H9 (cell line): ENCODE measurements around the gene GYG1. TPM values are rescaled to one million over a fixed set of nuclear protein-coding genes. Genes with fewer than 3 reads are reported as not detected.
"Not testable (repeated sequence)": the region's sequence is repeated elsewhere in the genome, so short reads cannot be mapped to it uniquely, and the experiment has no call there.

Source experiments
- DNase-seq: peaks from one replicate; pipeline ENCODE4 v3.0.0-alpha.2; 2017
- H2AFZ ChIP-seq: one replicate; pipeline ENCODE4 v1.6.1; 2013; ENCODE audit warnings: mild to moderate bottlenecking, low read length, control low read depth, moderate library complexity
- H2AK5ac ChIP-seq: 2 replicates; pipeline ENCODE4 v1.6.1; 2013; ENCODE audit warnings: low read length, control low read depth, mixed read lengths; ENCODE audit not compliant: insufficient read length
- H2BK120ac ChIP-seq: one replicate; pipeline ENCODE4 v1.6.1; 2013; ENCODE audit warnings: low read depth, mild to moderate bottlenecking, low read length, control low read depth, inconsistent platforms; ENCODE audit not compliant: poor library complexity, severe bottlenecking
- H2BK12ac ChIP-seq: 2 replicates; pipeline ENCODE4 v1.6.1; 2013; ENCODE audit warnings: low read length, control low read depth, mixed read lengths, low read depth; ENCODE audit not compliant: insufficient read length
- H2BK15ac ChIP-seq: 2 replicates; pipeline ENCODE4 v1.6.1; 2013; ENCODE audit warnings: low read depth, low read length, control low read depth
- H2BK20ac ChIP-seq: one replicate; pipeline ENCODE4 v1.6.1; 2013; ENCODE audit warnings: low read depth, mild to moderate bottlenecking, low read length, control low read depth, inconsistent platforms; ENCODE audit not compliant: poor library complexity, severe bottlenecking
- H2BK5ac ChIP-seq: 2 replicates; pipeline ENCODE4 v1.6.1; 2013; ENCODE audit warnings: low read length, control low read depth, mixed read lengths; ENCODE audit not compliant: insufficient read length
- H3K14ac ChIP-seq: 2 replicates; pipeline ENCODE4 v1.6.1; 2013; ENCODE audit warnings: low read length, control low read depth; ENCODE audit not compliant: insufficient read depth
- H3K18ac ChIP-seq: 2 replicates; pipeline ENCODE4 v1.6.1; 2013; ENCODE audit warnings: low read depth, mild to moderate bottlenecking, mixed read lengths, low read length, control low read depth; ENCODE audit not compliant: insufficient read length
- H3K23ac ChIP-seq: 2 replicates; pipeline ENCODE4 v1.6.1; 2013; ENCODE audit warnings: low read length, control low read depth, mixed read lengths, low read depth; ENCODE audit not compliant: insufficient read length
- H3K23me2 ChIP-seq: 2 replicates; pipeline ENCODE4 v1.6.1; 2013; ENCODE audit warnings: low read depth, mild to moderate bottlenecking, mixed read lengths, low read length, control low read depth; ENCODE audit not compliant: insufficient read length, poor library complexity, severe bottlenecking
- H3K27ac ChIP-seq: 2 replicates; pipeline ENCODE4 v1.5.1; 2013; ENCODE audit warnings: low read length, control low read depth, mixed read lengths, low read depth; ENCODE audit not compliant: insufficient read length
- H3K27me3 ChIP-seq: 2 replicates; pipeline ENCODE4 v1.6.1; 2013; ENCODE audit warnings: low read length, control low read depth, inconsistent platforms; ENCODE audit not compliant: insufficient read depth
- H3K4ac ChIP-seq: 2 replicates; pipeline ENCODE4 v1.6.1; 2013; ENCODE audit warnings: low read depth, mild to moderate bottlenecking, control low read depth, inconsistent platforms, low read length, moderate library complexity
- H3K4me1 ChIP-seq: 2 replicates; pipeline ENCODE4 v1.6.1; 2013; ENCODE audit warnings: low read length, control low read depth, inconsistent platforms; ENCODE audit not compliant: insufficient read depth
- H3K4me2 ChIP-seq: 2 replicates; pipeline ENCODE4 v1.6.1; 2013; ENCODE audit warnings: low read length, control low read depth, mixed read lengths; ENCODE audit not compliant: insufficient read length, insufficient read depth
- H3K56ac ChIP-seq: 2 replicates; pipeline ENCODE4 v1.6.1; 2013; ENCODE audit warnings: low read depth, mild to moderate bottlenecking, mixed read lengths, low read length, control low read depth; ENCODE audit not compliant: insufficient read length
- H3K79me1 ChIP-seq: 2 replicates; pipeline ENCODE4 v1.6.1; 2013; ENCODE audit warnings: low read depth, mild to moderate bottlenecking, moderate library complexity, low read length, control low read depth, inconsistent platforms; ENCODE audit not compliant: insufficient read depth, poor library complexity, severe bottlenecking
- H3K79me2 ChIP-seq: 2 replicates; pipeline ENCODE4 v1.6.1; 2013; ENCODE audit warnings: low read length, control low read depth, inconsistent platforms; ENCODE audit not compliant: insufficient read depth
- H3K9ac ChIP-seq: 2 replicates; pipeline ENCODE4 v1.6.1; 2013; ENCODE audit warnings: low read length, control low read depth, mixed read lengths; ENCODE audit not compliant: insufficient read length; ENCODE audit errors: extremely low read depth
- H3K9me3 ChIP-seq: one replicate; pipeline ENCODE4 v1.6.1; 2013; ENCODE audit warnings: low read depth, low read length, inconsistent platforms; ENCODE audit not compliant: control insufficient read depth
- H3T11ph ChIP-seq: one replicate; pipeline ENCODE4 v1.6.1; 2013; ENCODE audit warnings: mild to moderate bottlenecking, low read length, control low read depth, inconsistent platforms
- H4K20me1 ChIP-seq: one replicate; pipeline ENCODE4 v1.6.1; 2013; ENCODE audit not compliant: control insufficient read depth, insufficient read length, insufficient read depth
- H4K5ac ChIP-seq: 2 replicates; pipeline ENCODE4 v1.6.1; 2013; ENCODE audit warnings: low read depth, mild to moderate bottlenecking, mixed read lengths, low read length, control low read depth; ENCODE audit not compliant: insufficient read length
- H4K8ac ChIP-seq: replicated peaks from 2 replicates; pipeline ENCODE4 v1.6.1; 2013; ENCODE audit warnings: low read length, control low read depth, mixed read lengths, low read depth; ENCODE audit not compliant: insufficient read length
- H4K91ac ChIP-seq: 2 replicates; pipeline ENCODE4 v1.6.1; 2013; ENCODE audit warnings: low read depth, mild to moderate bottlenecking, moderate library complexity, mixed read lengths, low read length, control low read depth; ENCODE audit not compliant: insufficient read length
- H3K27ac Mint-ChIP-seq, 3 experiments: 2 replicates in 2 of 3; 3 replicates in 1 of 3; pipeline ENCODE4 v1.8.0; 2020 to 2021; ENCODE audit warnings: mixed read lengths in 3 of 3, mild to moderate bottlenecking in 1 of 3, moderate library complexity in 1 of 3
- H3K27me3 Mint-ChIP-seq: 2 replicates; pipeline ENCODE4 v1.8.0; 2021; ENCODE audit warnings: low read depth, mild to moderate bottlenecking, moderate library complexity, mixed read lengths
- H3K36me3 Mint-ChIP-seq, 3 experiments: 2 replicates in 2 of 3; 3 replicates in 1 of 3; pipeline ENCODE4 v1.8.0; 2020 to 2021; ENCODE audit warnings: low read depth in 3 of 3, mixed read lengths in 3 of 3; ENCODE audit not compliant: insufficient read depth in 1 of 3
- H3K4me1 Mint-ChIP-seq, 2 experiments: 2 replicates each; pipeline ENCODE4 v1.8.0; 2020; ENCODE audit warnings: mixed read lengths in 2 of 2
- H3K4me3 Mint-ChIP-seq, 2 experiments: 2 replicates in 1 of 2; 3 replicates in 1 of 2; pipeline ENCODE4 v1.8.0; 2020 to 2021; ENCODE audit warnings: mild to moderate bottlenecking in 2 of 2, mixed read lengths in 2 of 2, moderate library complexity in 1 of 2
- H3K9me3 Mint-ChIP-seq, 2 experiments: 2 replicates in 1 of 2; 3 replicates in 1 of 2; pipeline ENCODE4 v1.8.0; 2020; ENCODE audit warnings: mild to moderate bottlenecking in 2 of 2, mixed read lengths in 2 of 2, moderate library complexity in 1 of 2
- WGBS: extraction: QIAGEN DNeasy Blood & Tissue Kit; methylation state at CpG from one replicate; pipeline ENCODE4 v1.1.7; 2013; ENCODE audit warnings: missing lambda C conversion rate, low lambda C conversion rate, mixed read lengths; ENCODE audit not compliant: insufficient read length; ENCODE audit errors: extremely low coverage; 5-methylcytosine and 5-hydroxymethylcytosine counted together
- total RNA-seq: library from RNA; stranded (reverse); gene quantifications from 2 replicates; pipeline ENCODE4 v1.2.1, GENCODE V29; 2021
- TF ChIP-seq, protein P1 (sequence below): fragments of 200-600 bp; sonication (generic); conservative IDR thresholded peaks from 3 replicates; pipeline ENCODE4 v1.8.0; 2021; ENCODE audit warnings: antibody characterized with exemption, mild to moderate bottlenecking

Gene GYG1
- total RNA-seq, 1 experiment from 2014 or later, result 31.5 TPM

DNA sequence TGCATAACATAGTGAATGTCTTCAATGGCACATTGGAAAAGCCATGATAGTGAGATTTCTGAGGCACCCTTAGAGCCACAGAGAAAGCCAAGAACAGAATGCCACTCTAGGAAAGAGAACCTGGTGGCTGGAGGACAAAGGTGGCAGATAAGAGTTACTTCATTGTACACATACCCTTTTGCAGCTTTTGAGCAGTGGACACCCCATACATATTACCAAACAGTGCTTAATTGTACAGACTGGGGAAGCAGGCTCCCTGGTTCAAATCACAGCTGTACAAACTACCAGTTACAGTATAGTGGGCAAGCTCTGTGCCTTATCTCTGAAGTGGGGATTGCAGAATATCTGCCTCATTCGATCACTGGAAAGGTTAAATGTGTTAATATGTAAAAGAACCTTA, 10.1 kb upstream of the GYG1 start:
- H3K27ac Mint-ChIP-seq, result no peak overlapping the region

DNA sequence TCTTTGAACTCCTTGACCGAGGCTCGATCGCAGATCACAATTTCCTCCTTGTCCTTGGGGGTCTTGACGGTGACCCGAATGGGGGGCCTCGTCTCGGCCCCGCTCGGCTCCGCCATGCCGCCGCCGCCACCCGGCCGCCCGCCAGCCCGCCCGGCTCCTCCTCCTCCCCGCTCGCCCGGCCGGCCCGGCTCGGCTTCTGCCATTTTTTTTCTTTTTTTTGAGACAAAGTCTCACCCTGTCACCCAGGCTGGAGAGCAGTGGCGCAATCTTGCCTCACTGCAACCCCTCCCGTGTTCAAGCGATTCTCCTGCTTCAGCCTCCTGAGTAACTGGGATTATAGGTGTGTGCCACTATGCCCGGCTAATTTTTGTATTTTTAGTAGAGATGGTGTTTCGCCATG, 3.8 kb upstream of the GYG1 start:
- H3K79me1 ChIP-seq, H3K23ac ChIP-seq, H4K20me1 ChIP-seq, H3K4ac ChIP-seq, H4K91ac ChIP-seq, H2BK20ac ChIP-seq, H2BK5ac ChIP-seq, H3K4me2 ChIP-seq, H3K14ac ChIP-seq, H3K9me3 ChIP-seq, H4K8ac ChIP-seq, H3K23me2 ChIP-seq, H3K9me3 Mint-ChIP-seq, H4K5ac ChIP-seq, H2BK120ac ChIP-seq, H3K27me3 ChIP-seq, DNase-seq, H3T11ph ChIP-seq, H2AK5ac ChIP-seq, H3K36me3 Mint-ChIP-seq, H2AFZ ChIP-seq, H3K18ac ChIP-seq, H3K4me3 Mint-ChIP-seq, H3K27ac Mint-ChIP-seq, H2BK12ac ChIP-seq, H3K27ac ChIP-seq, H2BK15ac ChIP-seq, H3K56ac ChIP-seq, H3K9ac ChIP-seq, H3K4me1 ChIP-seq, H3K79me2 ChIP-seq: not testable (repeated sequence)
- Mint-ChIP-seq H3K4me1 (peaks cover 21 to 22% of the 10 kb centered on the region in 2 experiments), H3K27me3 (peaks cover 17% of the 10 kb centered on the region)
- no CpG with 5 or more reads among the region's 29 CpGs for WGBS

More for the DNA sequence above, 10.1 kb upstream of the GYG1 start:
- Histone ChIP-seq H3K18ac (no peak overlapping the region), H4K91ac (no peak overlapping the region), H4K5ac (no peak overlapping the region), H3K9me3 (no peaks in the 10 kb centered on the region), H3T11ph (no peak overlapping the region), H3K79me1 (no peaks in the 10 kb centered on the region), H3K4me1 (no peaks in the 10 kb centered on the region; the same call in 1 of the 2 replicates), H2AFZ (no peak overlapping the region), H2AK5ac (no peak overlapping the region), H2BK15ac (no peak overlapping the region), H4K20me1 (no peaks in the 10 kb centered on the region), H3K4ac (no peak overlapping the region), H3K56ac (no peak overlapping the region), H3K4me2 (no peak overlapping the region), H4K8ac (no peak overlapping the region), H2BK12ac (no peak overlapping the region), H3K23ac (no peak overlapping the region), H2BK5ac (no peak overlapping the region), H2BK20ac (no peak overlapping the region), H2BK120ac (no peak overlapping the region), H3K14ac (no peak overlapping the region), H3K9ac (no peak overlapping the region), H3K27me3 (no peaks in the 10 kb centered on the region), H3K27ac (no peak overlapping the region), H3K23me2 (no peaks in the 10 kb centered on the region), H3K79me2 (no peaks in the 10 kb centered on the region)
- H3K4me1 Mint-ChIP-seq, result peaks cover 5 to 6% of the 10 kb centered on the region in 2 experiments
- H3K4me3 Mint-ChIP-seq, result no peak overlapping the region
- H3K36me3 Mint-ChIP-seq, result no peaks in the 10 kb centered on the region
- no peak for DNase-seq
- peaks cover 8% of the 10 kb centered on the region; the same call in 1 of the 2 replicates for H3K27me3 Mint-ChIP-seq
- H3K9me3 Mint-ChIP-seq, result peaks cover 0 to 6% of the 10 kb centered on the region in 2 experiments; a peak in 2 of 5 replicates
- WGBS, result no CpG with 5 or more reads among the region's 1 CpG
- TF ChIP-seq, protein P1, sequence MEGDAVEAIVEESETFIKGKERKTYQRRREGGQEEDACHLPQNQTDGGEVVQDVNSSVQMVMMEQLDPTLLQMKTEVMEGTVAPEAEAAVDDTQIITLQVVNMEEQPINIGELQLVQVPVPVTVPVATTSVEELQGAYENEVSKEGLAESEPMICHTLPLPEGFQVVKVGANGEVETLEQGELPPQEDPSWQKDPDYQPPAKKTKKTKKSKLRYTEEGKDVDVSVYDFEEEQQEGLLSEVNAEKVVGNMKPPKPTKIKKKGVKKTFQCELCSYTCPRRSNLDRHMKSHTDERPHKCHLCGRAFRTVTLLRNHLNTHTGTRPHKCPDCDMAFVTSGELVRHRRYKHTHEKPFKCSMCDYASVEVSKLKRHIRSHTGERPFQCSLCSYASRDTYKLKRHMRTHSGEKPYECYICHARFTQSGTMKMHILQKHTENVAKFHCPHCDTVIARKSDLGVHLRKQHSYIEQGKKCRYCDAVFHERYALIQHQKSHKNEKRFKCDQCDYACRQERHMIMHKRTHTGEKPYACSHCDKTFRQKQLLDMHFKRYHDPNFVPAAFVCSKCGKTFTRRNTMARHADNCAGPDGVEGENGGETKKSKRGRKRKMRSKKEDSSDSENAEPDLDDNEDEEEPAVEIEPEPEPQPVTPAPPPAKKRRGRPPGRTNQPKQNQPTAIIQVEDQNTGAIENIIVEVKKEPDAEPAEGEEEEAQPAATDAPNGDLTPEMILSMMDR, result no peak
